GM18498 (cell line): ENCODE data around the gene PRPS1L1.

Experiments used
- ATAC-seq: cut with Tn5 transposase; IDR thresholded peaks from one replicate; pipeline ENCODE4 v1.9.1; 2021; ENCODE audit warnings: mild to moderate bottlenecking, moderate library complexity; ENCODE audit not compliant: unreplicated experiment

The PRPS1L1 gene

DNA sequence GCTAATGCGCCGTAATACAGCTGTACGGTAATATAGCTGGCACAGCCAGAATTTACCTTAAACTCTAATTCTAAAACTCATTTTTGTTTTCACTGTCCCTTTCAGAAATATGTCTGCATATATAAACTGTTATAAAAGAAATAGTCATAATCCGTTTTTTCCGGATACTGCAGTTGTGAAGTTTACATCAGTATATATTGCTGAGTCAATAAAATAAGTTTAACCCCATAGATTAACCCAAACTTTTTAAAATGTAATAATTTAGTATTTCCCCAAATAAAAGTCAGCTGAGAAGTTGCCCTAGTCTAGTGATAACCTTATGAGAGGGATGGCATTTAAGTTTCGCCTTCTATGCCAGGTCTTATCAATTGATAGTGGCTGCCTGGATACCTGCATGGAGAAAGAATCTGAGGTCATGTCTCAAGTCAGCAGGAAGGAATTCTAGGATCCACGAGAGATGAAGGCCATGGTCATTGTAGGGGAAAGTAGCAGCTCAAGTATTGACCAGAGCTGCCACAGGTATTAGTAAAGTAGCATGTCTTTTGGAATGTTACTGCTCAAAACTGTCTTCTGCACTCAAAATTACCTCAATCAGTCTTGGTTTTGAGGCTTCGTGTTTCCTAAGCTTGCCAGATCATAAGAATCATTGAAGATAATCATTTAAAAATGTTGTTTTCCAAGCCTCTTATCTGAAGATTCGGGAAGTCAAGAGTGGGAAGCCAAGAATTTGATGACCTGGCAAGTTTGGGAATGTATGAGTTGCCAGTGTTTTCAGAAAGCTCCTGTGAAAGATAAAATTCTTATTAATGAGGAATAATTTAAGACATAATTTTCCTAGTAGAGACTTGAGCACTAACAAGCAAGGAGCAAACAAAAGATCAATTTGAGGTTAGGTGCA, 10.8 kb downstream of the PRPS1L1 start:
- ATAC-seq = no peak

DNA sequence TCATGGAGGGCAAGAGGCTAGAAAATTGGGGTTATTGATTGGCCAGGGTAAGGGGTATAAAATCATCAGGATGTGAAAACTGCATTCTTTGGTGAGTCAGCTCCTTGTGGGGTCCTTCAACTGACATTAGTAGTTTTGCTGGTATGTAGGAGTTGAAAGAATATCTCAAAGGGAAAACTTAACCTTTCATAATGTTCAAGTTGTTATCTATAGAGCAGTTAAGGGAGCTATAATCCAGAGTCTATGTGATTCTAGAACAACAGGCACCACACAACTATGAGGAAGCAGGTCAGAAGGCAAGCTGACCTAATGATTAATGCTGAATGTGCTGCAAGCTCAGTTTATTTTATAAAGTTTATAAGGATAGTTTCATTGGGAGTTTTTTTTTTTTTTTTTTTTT, 13.7 kb downstream of the PRPS1L1 start:
- ATAC-seq = no peak

DNA sequence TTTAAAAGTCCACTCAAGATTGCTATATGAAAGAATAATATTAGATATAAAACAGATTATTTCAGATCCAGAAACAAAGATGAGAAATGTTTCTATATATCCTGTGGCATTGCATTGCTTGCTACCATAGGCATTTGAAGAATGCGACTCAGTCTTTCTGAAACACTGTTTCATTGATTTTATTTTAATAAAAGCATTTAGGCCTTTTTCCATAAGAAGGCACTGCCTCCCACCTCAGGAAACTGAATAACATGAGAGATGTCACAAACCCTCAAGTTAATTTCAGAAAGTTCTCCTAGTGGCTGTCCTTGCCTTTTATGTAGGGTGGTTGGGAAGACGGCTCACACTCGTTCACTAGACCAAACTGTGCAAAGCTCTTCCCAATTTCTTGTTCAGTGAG, 23.3 kb downstream of the PRPS1L1 start:
- ATAC-seq = no peak

DNA sequence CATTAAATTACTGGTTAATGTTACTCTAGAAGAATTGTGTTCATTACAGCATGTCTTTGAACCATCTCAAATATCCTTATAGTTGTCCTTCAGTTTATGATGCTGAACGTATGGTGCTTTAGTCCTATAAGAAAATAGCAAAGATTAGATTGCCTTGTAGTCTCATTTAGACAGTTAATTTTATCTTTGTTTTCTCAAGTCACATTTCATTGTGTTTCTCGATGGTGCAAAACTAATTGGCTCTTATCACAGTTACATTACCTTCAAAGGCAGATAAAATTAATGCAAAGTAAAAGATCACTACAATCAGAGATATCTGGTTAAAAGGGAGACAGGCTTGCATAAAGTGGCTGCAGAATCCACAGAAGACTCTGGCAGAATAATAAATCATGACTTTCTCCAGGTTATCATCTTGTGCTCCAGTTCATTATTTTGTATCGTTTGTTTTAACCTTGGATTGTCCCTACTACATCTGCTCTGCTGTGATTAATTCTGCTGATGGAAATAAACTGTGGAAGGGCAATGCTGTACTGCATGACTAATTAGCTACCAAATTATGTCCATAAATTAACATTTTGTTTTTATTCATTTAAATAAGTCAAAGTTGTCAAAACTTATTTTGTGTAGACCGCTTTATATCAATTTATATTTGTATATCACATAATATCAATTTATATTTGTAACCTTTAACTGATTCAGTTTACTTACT, 24.2 kb downstream of the PRPS1L1 start:
- no peak for ATAC-seq

DNA sequence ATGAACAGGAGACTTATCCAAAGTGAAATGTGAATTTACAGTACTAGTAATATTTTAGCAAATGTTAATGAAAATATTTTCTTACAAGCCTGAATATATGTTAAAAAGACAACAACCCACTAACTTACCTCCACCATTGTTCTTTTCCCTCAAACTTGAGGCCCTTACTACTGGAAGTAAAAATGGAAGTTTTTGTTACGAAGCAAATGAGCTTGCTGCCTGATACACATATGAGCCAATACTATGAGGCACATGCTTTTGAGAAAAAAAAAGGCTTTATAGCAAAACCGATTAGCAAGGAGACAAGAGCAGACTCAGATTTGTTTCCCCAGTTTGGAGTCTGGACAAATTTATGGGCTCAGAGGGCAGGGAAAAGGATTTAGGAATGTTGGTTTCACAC, 29.0 kb downstream of the PRPS1L1 start:
- no peak for ATAC-seq

DNA sequence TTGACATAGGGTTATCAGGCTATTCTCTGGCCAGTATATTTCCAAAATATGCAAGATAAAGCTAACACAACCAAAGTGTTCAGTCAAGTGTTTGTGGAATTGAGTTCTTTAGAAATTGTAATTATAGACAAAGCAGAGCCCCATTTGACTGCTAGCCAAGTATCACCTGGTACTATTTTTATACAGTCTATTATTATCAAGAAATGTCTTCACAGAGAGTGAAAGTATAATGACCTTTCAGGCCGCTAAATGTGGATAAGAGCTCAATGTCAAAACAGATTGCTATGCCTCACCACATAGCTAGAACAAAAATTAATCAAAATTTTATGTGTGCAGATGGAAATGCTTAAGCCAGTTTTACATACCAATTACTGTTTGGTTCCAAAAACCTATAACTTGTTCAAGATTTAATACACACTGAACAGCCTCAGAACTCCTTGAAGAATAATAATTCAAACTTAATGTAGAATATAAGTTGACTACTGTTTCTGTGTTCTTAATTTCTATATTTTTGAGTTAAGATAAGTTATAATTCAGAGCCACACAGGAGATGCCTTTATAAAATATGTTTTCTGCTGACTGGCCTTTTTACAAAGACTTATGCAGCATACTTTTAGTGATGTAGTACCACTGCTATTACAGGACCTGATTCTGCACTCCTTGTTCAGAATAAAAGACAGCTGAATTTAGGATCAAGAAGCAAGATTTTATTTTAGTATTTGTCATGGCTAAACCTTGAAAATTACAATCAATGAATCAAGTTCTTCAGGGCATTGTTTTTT, 31.0 kb downstream of the PRPS1L1 start:
- ATAC-seq = no peak

DNA sequence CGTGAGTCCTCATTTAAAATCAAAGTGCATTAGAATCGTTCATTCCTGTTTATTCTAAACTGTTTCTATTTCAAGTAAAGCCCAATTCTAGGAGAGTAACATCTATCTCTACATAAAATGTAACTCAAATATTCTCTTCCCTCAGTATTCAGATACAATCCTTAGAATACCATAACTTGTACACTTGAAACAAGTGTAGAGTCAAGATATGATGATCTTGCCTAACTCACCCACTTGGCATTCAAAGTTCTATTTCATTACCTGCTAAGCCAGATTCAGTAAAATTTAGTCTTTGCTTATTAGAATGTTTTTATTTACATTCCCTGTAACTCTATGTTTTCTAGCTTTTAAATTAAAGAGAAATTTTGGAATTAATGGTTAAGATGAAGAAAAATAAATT, 31.6 kb downstream of the PRPS1L1 start:
- ATAC-seq = no peak

DNA sequence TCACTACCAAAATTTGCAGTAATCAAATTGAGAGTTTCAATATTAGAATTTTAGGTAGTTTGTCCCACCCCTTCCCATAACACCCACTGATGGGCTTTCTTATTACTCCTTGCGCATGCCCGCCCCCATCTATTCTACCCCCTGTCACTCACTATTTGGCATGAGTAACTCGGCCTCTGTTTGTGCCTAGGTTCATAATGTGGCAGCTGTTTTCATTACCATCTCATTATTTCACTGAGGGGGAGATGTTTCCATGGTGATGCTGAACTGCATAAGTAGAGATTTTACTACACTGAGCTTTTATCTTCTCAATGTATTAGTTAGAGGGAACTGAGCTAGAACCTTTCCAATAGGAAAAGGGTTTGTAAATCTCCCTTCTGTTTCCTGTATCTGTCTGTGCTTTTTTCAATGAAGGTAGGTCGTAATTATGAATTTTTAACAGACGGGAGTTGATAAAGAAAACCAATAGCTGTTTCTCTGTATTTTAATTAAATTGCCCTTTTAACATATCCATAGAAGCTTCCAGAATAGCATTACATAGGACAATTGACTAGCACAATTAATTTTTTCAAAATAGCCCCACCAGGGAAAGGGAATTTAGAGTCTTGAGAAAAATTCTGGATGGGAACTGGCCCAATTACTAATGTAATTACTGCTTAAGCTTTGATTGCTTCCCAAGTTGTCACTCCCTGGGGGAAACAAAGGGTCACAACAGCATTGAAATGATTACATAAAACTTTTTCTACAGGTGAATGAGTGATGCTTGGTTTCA, 33.4 kb downstream of the PRPS1L1 start:
- no peak for ATAC-seq

DNA sequence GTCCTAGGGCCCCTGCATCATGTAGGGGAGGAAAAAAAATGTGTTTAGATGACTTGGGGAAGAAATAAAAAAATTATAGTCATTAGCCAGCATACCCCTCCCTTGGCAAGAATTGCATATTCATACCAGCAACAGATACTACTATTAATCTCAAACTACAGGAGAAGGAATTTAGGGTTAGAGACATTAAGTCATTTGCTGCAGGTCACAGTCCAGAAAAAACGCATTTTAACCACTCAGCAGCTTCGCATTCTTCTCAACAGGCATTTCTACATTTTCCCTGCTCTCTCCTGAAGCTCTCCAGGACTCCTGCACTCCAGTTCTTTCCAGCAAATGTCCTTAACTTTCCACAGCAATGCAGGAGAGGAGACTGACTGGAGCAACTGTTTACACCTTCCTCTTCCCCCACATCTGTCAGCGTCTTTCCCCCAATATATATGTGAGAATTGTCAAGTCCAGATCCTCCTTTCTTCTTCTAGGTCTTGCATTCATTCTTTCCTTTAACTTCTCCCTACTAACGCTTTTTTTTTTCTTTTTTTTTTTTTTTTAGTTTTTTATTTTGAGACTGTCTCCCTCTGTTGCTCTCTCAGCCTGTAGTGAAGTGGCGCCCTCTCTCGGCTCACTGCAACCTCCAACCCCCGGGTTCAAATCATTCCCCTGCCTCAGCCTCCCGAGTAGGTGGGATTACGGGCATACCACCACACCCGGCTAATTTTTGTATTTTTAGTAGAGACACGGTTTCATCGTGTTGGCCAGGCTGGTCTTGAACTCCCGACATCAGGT, 35.6 kb downstream of the PRPS1L1 start:
- no peak for ATAC-seq

DNA sequence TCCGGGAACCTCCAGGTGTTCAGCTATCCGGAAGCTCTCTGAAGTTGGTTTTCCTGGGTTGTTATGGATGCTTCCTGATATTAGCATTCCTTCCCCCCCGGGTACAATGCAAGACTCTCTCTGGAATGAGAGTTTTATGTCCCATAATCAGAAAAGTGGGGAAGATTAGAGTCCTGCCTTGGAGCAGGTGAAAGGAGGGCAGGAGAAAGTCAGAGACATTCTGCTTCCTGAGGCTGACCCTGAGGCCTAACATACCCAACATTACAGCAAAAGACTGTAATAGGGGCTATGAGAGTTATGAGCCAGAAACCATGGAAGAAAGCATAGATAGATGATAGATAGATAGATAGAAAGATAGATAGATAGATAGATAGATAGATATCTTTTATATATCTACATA, 36.9 kb downstream of the PRPS1L1 start:
- no peak for ATAC-seq

DNA sequence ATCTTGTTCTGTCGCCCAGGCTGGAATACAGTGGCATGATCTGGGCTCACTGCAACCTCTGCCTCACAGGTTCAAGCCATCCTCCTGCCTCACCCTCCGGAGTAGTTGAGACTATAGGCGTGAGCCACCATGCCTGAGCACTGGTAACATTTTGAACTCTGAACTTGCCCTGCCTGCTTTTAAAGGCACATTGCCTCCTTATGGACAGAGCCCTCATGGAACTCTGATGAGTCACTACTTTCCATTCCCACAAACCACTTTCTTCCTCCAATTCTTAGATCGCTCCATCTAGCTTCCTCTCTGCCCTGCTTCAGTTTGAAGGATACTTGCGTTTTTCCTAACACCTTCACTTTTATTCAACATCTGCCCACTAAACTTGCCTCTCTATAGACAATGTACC, 38.1 kb downstream of the PRPS1L1 start:
- no peak for ATAC-seq

DNA sequence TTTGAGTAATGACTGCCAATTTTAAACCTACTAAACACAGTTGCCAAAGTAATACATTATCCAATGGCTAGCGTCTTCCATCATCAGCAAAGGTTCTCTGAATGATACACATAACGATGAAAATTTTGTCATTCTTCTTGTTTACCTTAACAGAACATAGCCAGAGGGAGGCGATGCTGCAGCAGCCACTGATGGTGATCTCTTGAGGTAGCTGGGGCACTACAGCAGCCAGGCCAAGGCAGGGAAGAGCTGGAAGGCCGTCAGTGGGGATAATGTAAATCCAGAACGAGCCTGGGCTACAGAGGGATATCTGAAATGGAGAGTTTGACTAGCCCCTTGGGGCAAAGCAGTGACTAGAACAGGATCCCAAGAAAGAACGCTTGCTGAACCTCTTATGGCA, 38.8 kb downstream of the PRPS1L1 start:
- no peak for ATAC-seq

DNA sequence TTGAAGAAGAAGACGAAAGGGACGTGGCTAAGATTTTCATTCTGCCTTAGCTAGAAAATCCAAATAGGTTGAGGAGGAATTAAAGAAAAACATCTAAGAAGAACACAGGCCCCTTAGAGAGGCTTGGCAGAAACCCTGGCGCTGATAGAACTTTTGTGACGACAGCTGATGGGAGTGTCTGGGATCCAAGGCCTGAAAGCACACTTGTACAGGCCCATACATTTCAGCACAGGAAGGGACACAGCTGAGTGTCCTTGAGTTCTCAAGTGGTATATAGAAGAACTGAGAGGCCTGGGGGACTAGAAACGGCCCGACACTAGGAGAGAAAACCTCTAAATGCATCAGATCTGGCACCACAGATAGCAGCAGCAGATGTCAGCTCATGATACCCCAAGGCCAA, 39.5 kb downstream of the PRPS1L1 start:
- ATAC-seq = no peak

DNA sequence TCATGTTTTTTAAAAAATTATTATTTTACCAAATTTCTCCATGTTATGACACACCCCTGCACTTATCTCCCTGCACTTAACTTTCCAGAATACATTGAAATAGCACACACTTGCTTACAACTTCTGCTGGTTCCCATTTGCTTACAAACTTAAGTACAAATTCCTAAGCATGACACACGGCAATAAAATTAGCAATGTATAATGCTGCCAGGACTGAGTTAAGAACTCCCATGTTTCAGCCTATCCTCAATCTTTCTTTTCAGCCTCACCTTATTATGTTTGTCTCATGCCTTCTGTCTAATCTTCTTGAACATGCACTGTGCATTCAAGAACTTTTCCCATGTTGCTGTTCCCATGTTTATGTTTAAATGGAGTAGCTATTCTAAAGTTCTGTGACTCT, 40.8 kb downstream of the PRPS1L1 start:
- ATAC-seq = no peak

DNA sequence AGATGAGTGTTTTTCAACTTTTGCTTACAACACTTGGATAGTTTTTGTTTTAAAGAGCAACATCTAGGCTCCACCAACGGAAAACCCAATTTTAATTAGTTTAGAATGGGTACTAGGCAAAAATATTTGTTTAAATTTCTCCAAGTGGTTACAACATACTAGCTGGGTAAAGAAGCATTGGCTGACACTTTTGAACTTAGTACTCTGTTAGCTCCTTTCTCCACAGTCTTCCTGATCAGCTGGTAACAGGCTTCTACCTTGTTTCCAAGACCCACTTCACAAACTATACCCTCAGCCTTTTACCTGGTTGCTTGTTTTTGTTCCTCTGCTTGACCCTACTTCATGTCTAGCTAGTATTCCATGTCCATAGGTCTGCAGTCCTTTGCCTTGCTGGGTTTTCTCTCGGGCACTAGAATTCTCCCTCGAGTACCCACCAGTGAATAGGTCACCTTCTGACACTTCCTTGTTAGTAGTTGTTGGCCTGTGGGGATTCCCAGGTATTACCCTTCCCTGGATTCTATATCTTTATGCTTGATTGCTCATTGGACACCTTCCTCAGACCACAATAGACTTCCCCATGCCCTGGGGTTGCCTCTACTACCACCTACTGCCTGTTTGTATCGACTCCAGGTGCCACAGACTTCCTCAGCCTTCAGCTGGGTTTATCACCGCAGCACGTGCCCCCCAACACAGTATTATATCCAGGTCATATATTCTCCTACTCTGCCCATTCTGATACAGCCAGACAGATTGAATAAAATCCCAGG, 42.0 kb downstream of the PRPS1L1 start:
- ATAC-seq = no peak

DNA sequence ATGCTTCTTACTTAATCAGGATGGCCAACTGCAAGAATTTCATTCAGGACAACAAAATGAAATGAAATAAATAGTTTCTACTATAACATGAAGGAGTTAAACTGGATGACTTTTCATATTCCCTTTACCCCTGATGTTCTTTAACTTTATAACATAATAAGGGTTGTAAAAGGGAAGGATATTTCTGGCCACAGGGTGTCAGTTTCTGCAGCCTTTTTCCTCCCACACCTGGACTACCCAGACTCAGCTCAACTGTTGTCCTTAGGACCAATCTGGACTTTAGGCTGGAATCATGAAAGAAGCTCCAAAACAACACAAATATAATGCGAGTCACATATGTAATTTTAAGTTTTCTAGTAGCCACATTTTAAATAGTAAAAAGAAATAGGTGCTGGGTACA, 43.4 kb downstream of the PRPS1L1 start:
- no peak for ATAC-seq

DNA sequence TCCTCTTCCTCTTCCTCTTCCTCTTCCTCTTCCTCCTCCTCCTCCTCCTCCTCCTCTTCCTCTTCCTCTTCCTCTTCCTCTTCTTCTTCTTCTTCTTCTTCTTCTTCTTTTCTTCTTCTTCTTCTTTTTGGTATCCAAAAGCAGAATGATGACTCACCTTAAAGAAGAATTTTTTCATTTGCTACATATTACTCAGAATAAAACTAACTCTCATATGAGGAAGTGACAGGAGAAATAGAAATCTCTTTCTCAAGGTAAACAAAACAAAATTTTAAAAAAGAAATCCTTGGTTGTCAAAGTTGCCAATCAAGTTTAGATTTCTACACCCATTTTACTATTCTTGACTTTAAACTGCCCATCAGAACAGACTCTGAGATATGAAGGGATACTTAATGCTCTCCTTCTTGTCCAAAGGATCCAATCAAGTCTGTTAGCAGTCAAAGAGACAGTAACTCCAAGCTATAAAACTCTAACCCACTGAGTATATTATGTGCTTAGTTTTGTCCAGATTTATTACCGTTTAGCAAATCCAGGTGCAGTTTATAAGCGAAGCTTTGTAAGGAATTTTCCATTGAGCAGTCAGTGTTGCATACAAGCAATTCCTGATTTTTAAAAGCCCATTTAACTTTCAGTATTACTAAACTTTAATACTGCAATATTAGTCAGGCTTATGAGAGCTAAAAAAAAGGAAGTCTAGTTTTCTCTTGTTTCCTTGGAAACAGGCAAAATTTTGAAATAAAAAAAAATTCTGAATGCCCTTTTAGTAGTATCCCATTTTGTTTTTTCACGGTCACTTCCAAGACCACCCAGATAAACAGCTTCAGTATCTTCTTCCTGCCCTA, 44.2 kb downstream of the PRPS1L1 start:
- ATAC-seq = no peak

DNA sequence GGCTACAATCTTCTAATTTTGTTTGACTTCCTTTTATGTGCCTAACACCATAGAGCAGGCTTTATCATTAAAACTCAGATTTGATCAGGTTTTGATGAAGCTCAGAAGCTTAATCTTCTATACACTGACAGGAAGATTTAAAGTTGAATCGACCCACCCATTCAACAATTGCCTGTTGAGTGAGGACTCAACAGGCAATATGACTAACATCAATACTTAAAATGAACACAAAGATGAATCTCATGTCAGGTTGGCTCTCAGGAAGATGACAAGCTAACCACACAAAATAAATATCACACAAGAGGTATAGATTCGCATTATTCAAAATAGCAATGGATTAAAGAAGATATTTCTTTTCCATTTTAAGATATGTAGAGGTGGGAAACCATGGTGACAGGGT, 50.7 kb downstream of the PRPS1L1 start:
- ATAC-seq = no peak
